Measurements from ENCODE around the gene BOC. TPM values are rescaled to one million over a fixed set of nuclear protein-coding genes. Genes with fewer than 3 reads are reported as not detected.

BOC gene
- total and polyA plus RNA-seq, 2 of the 4 experiments (the other 2 are of a cell fraction): 6.8 to 15.2 TPM

DNA sequence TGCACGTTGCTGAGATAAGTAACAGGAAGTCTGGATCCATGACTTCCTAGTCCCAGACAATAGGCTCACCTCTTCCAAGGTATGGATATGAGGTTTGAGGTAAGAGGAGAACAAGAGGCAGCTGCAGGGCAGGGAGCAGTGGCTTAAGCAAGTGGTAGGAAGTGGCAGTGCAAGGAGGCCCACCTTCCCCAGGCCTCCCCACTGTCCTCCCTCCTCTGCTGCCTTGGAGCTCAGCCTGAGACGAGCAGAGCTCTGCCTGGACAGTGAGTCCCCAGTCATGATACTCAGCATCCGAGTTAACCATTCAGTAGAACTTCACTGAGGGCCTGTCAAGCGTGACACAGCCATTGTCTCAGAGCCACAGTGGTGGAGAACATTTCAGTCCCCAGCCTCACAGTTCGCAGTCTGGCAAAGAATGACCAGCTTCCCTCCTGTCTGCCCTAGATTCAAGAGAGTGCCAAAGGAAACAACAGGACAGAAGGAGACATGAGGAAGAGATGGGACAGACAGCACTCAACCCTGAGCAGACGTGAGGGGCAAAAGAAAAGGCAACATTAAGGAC, 41.4 kb upstream of the BOC start:
- Histone ChIP-seq H4K5ac (ENCODE audit: low read depth, low read length) (no peak overlapping the region), H3K18ac (ENCODE audit: low read depth, low read length) (no peak overlapping the region), H3K79me1 (ENCODE audit: low read depth in 1 of 2, low read length in 2 of 2) (no peaks in the 10 kb centered on the region), H3K9me1 (ENCODE audit: insufficient read depth, low read length) (no peaks in the 10 kb centered on the region), H3K56ac (ENCODE audit: extremely low read depth, insufficient read depth, low read length) (no peak overlapping the region), H3K27me3 (ENCODE audit: control insufficient read depth, insufficient read depth, low read length) (no peaks in the 10 kb centered on the region), H2AFZ (replicated peaks; ENCODE audit: low read length, poor library complexity) (peak overlapping the region; percentile 27), H2BK20ac (ENCODE audit: low read depth, low read length) (no peak overlapping the region), H2BK120ac (ENCODE audit: low read depth, low read length) (no peak overlapping the region), H3K4me2 (ENCODE audit: low read depth, low read length) (no peak overlapping the region), H3K9ac (ENCODE audit: low read depth, low read length) (no peak overlapping the region), H4K91ac (ENCODE audit: insufficient read depth, low read depth, low read length) (no peak overlapping the region), H3K14ac (replicated peaks; ENCODE audit: low read depth, low read length) (no peak overlapping the region), H3K4me3 (ENCODE audit: insufficient read depth, low read depth, low read length) (no peak overlapping the region), H4K8ac (ENCODE audit: low read depth in 2 of 2, low read length in 2 of 2) (no peak overlapping the region), H3K23ac (ENCODE audit: low read depth, low read length) (no peak overlapping the region), H3K9me3 (ENCODE audit: control insufficient read depth, insufficient read depth, low read length) (no peaks in the 10 kb centered on the region), H3K27ac (ENCODE audit: insufficient read depth, low read length) (no peak overlapping the region), H2AK9ac (replicated peaks; ENCODE audit: low read depth, low read length, poor library complexity) (no peak overlapping the region), H2BK5ac (ENCODE audit: low read depth, low read length, poor library complexity, severe bottlenecking) (no peak overlapping the region), H3K4ac (ENCODE audit: low read depth, low read length) (no peak overlapping the region; the same call in 1 of the 2 replicates), H4K20me1 (ENCODE audit: insufficient read depth, low read length) (no peaks in the 10 kb centered on the region), H3K4me1 (ENCODE audit: control insufficient read depth, insufficient read depth, low read length) (peaks cover 13% of the 10 kb centered on the region; the same call in 1 of the 2 replicates), H3K36me3 (ENCODE audit: control insufficient read depth, insufficient read depth, low read length) (no peaks in the 10 kb centered on the region), H2BK15ac (ENCODE audit: low read depth, low read length) (no peak overlapping the region), H2AK5ac (ENCODE audit: low read depth, low read length) (no peak overlapping the region)
- dilution Hi-C loops (cut with HindIII; ENCODE audit: low sequenced_read_pairs, unreplicated experiment) (no loop called here), intact Hi-C loops (cut with micrococcal nuclease) (loop anchor here (5.0 kb wide), 1 partner anchor 42 kb away; the partner anchor contains the start of gene BOC), in situ Hi-C loops (cut with MboI; ENCODE audit: low sequenced_read_pairs) (no loop called here)
- ChIA-PET CTCF (no interaction called here), POLR2A (ENCODE audit: unreplicated experiment) (no interaction called here)
- WGBS, 2 experiments (ENCODE audit: extremely low coverage in 2 of 2, insufficient read length in 1 of 2): 89% methylated on average over 3 of the region's 6 CpGs; no CpG with 5 or more reads in 1 of the 2 experiments
- BruUV-seq (replicated peaks): no TSS peak
- DNase-seq (no peak), ATAC-seq (ENCODE audit: low read depth) (no peak)
- TF ChIP-seq, protein P1, sequence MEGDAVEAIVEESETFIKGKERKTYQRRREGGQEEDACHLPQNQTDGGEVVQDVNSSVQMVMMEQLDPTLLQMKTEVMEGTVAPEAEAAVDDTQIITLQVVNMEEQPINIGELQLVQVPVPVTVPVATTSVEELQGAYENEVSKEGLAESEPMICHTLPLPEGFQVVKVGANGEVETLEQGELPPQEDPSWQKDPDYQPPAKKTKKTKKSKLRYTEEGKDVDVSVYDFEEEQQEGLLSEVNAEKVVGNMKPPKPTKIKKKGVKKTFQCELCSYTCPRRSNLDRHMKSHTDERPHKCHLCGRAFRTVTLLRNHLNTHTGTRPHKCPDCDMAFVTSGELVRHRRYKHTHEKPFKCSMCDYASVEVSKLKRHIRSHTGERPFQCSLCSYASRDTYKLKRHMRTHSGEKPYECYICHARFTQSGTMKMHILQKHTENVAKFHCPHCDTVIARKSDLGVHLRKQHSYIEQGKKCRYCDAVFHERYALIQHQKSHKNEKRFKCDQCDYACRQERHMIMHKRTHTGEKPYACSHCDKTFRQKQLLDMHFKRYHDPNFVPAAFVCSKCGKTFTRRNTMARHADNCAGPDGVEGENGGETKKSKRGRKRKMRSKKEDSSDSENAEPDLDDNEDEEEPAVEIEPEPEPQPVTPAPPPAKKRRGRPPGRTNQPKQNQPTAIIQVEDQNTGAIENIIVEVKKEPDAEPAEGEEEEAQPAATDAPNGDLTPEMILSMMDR (conservative IDR thresholded peaks at IDR 0.05; ENCODE audit: low read depth, low read length): no peak
- TF ChIP-seq CEBPB (IDR thresholded peaks at IDR 0.05; ENCODE audit: low read depth, low read length): no peak
- no peak for TF ChIP-seq MAFK (IDR thresholded peaks at IDR 0.05; ENCODE audit: low read depth, low read length)
- no peak for TF ChIP-seq FOS (IDR thresholded peaks at IDR 0.05; ENCODE audit: low read depth, low read length)
- no peak for TF ChIP-seq MAZ (IDR thresholded peaks at IDR 0.05; ENCODE audit: borderline replicate concordance, low read depth, low read length)
- TF ChIP-seq RFX5 (IDR thresholded peaks at IDR 0.05; ENCODE audit: low read depth, low read length): no peak
- TF ChIP-seq BHLHE40 (IDR thresholded peaks at IDR 0.05; ENCODE audit: low read depth, low read length): no peak
